GM12878 (cell line): ENCODE data around the gene CCSER1. TPM values are rescaled to one million over a fixed set of nuclear protein-coding genes. Genes with fewer than 3 reads are reported as not detected.

Experiments
- ATAC-seq: fragments of 200-7000 bp; cut with Tn5 transposase; 3 replicates; pipeline ENCODE4 v1.9.1; 2020; ENCODE audit warnings: mild to moderate bottlenecking, moderate library complexity
- BruUV-seq: library from RNA; stranded (reverse); fragments of 400-500 nt; replicated peaks from 2 replicates; lab custom pipeline; 2021; lab: Mats Ljungman, UMichigan
- CTCF ChIA-PET: fragments of 300-600 bp; sonication (Branson Sonifier 250); formaldehyde crosslinking; extraction: SDS; loops from one replicate; lab custom pipeline; 2021; ENCODE audit warnings: inconsistent platforms; lab: Yijun Ruan, JAX
- POLR2A ChIA-PET: fragments of 350-600 bp; formaldehyde crosslinking; extraction: SDS; loops from one replicate; lab custom pipeline; 2021; ENCODE audit warnings: inconsistent platforms; lab: Charles Lee
- RAD21 ChIA-PET: fragments of 300-600 bp; sonication (Branson Sonifier 250); formaldehyde crosslinking; loops from one replicate; lab custom pipeline; 2023; ENCODE audit warnings: antibody characterized with exemption; ENCODE audit not compliant: unreplicated experiment; lab: Charles Lee
- SMC1A ChIA-PET: fragments of 300-600 bp; sonication (Branson Sonifier 250); formaldehyde crosslinking; loops from one replicate; lab custom pipeline; 2023; ENCODE audit not compliant: unreplicated experiment, uncharacterized antibody; lab: Charles Lee
- DNase-seq: peaks from one replicate; pipeline ENCODE4 v3.0.0-alpha.2; 2011; ENCODE audit warnings: low read depth, low spot score
- FAIRE-seq: peaks from 3 replicates; lab custom pipeline; 2011; peaks lifted over from hg19 to GRCh38; lab: Jason Lieb, UNC
- H2AFZ ChIP-seq: 2 replicates; pipeline ENCODE4 v1.6.0; 2011; ENCODE audit warnings: low read depth, low read length, control low read depth; ENCODE audit not compliant: control insufficient read depth
- H3K27ac ChIP-seq: 2 replicates; pipeline ENCODE4 v1.5.1; 2011; ENCODE audit warnings: control low read depth; ENCODE audit not compliant: control insufficient read depth, insufficient read depth
- H3K27me3 ChIP-seq, 2 experiments: replicated peaks in 1 of 2; 2 replicates each; pipeline versions ENCODE4 v1.6.0 to v1.6.1; 2011; ENCODE audit warnings: low read length in 1 of 2; ENCODE audit not compliant: control insufficient read depth in 2 of 2, insufficient read depth in 2 of 2
- H3K36me3 ChIP-seq, 2 experiments: 2 replicates each; pipeline ENCODE4 v1.5.1; 2011; ENCODE audit warnings: low read length in 1 of 2; ENCODE audit not compliant: control insufficient read depth in 2 of 2, insufficient read depth in 2 of 2
- H3K4me1 ChIP-seq: 2 replicates; pipeline ENCODE4 v1.6.1; 2011; ENCODE audit warnings: mild to moderate bottlenecking, low read length, moderate library complexity, mixed read lengths; ENCODE audit not compliant: control insufficient read depth, insufficient read depth
- H3K4me2 ChIP-seq: 2 replicates; pipeline ENCODE4 v1.6.0; 2011; ENCODE audit warnings: control low read depth; ENCODE audit not compliant: control insufficient read depth, insufficient read depth
- H3K4me3 ChIP-seq: fragments of 200-600 bp; sonication (generic); 2 replicates; pipeline ENCODE4 v1.5.1; 2016
- H3K79me2 ChIP-seq: 2 replicates; pipeline ENCODE4 v1.6.0; 2011; ENCODE audit warnings: low read length; ENCODE audit not compliant: control insufficient read depth, insufficient read depth
- H3K9ac ChIP-seq: 2 replicates; pipeline ENCODE4 v1.8.0; 2011; ENCODE audit warnings: low read length, control low read depth, mixed read lengths; ENCODE audit not compliant: control insufficient read depth, insufficient read depth
- H3K9me3 ChIP-seq: replicated peaks from 3 replicates; pipeline ENCODE4 v1.5.1; 2011; ENCODE audit warnings: mild to moderate bottlenecking, low read length; ENCODE audit not compliant: control insufficient read depth, insufficient read depth
- H4K20me1 ChIP-seq: 2 replicates; pipeline ENCODE4 v1.6.0; 2011; ENCODE audit not compliant: control insufficient read depth, insufficient read depth
- BACH1 ChIP-seq: fragments of 450-650 bp; IDR thresholded peaks from 2 replicates; pipeline ENCODE4 v1.6.1; 2017; ENCODE audit warnings: mild to moderate bottlenecking, borderline replicate concordance
- CREM ChIP-seq: IDR thresholded peaks from 2 replicates; pipeline ENCODE4 v1.6.1; 2014; ENCODE audit warnings: antibody characterized with exemption, low read depth
- HSF1 ChIP-seq: fragments of 150-350 bp; IDR thresholded peaks from 2 replicates; pipeline ENCODE4 v1.6.1; 2014; ENCODE audit warnings: mild to moderate bottlenecking, low read depth, low read length
- IRF3 ChIP-seq: fragments of 450-650 bp; IDR thresholded peaks from 2 replicates; pipeline ENCODE4 v1.6.1; 2014; ENCODE audit warnings: mild to moderate bottlenecking
- JUNB ChIP-seq: IDR thresholded peaks from 2 replicates; pipeline ENCODE4 v1.6.1; 2016; ENCODE audit warnings: antibody characterized with exemption, mild to moderate bottlenecking
- POU2F2 ChIP-seq: IDR thresholded peaks from 3 replicates; pipeline ENCODE4 v1.6.1; 2011; ENCODE audit warnings: low read depth, mild to moderate bottlenecking, low read length, borderline replicate concordance
- RAD21 ChIP-seq: IDR thresholded peaks from 2 replicates; pipeline ENCODE4 v1.6.1; 2011; ENCODE audit warnings: mild to moderate bottlenecking, low read depth, low read length, moderate library complexity; ENCODE audit not compliant: insufficient read depth
- STAT1 ChIP-seq: fragments of 450-650 bp; conservative IDR thresholded peaks from 2 replicates; pipeline ENCODE4 v1.6.1; 2014; ENCODE audit warnings: antibody characterized with exemption, mild to moderate bottlenecking
- TAF1 ChIP-seq: IDR thresholded peaks from 2 replicates; pipeline ENCODE4 v1.6.1; 2011; ENCODE audit warnings: mild to moderate bottlenecking, low read depth, low read length, borderline replicate concordance
- USF2 ChIP-seq: IDR thresholded peaks from 2 replicates; pipeline ENCODE4 v1.6.1; 2011; ENCODE audit warnings: low read depth, low read length, improper control_type of control experiment, borderline replicate concordance
- ZBED1 ChIP-seq: IDR thresholded peaks from 2 replicates; pipeline ENCODE4 v1.6.1; 2016; ENCODE audit warnings: borderline replicate concordance
- WGBS: methylation state at CpG from one replicate; pipeline ENCODE4 v1.1.6; 2016; ENCODE audit warnings: low lambda C conversion rate; ENCODE audit not compliant: insufficient replicate concordance, insufficient coverage; ENCODE audit errors: missing lambda C conversion rate; 5-methylcytosine and 5-hydroxymethylcytosine counted together
- in situ Hi-C: fragments of 300-500 bp; cut with MboI; formaldehyde crosslinking; loops from 9 replicates; pipeline ENCODE4 v1.14.3; 2018; ENCODE audit warnings: mixed read lengths
- intact Hi-C: fragments of 100-400 bp; cut with micrococcal nuclease; formaldehyde crosslinking; loops from one replicate; pipeline ENCODE4 v1.14.2; 2022; ENCODE audit not compliant: unreplicated experiment
- polyA plus RNA-seq, 11 experiments: library from polyadenylated mRNA; depleted of rRNA in 4 of 11; unstranded in 6 of 11; stranded (reverse) in 5 of 11; fragments of >200 nt; fragmentation: Nextera tagmentation in 4 of 11; fragmentation: Illumina TruSeq in 1 of 11; extraction: Ambion mirVana in 4 of 11; extraction: Trizol in 1 of 11; gene quantifications; 1 replicate in 1 of 11; 2 replicates in 10 of 11; pipeline versions ENCODE4 v1.2.1 to v1.2.3, GENCODE V29; 2011 to 2016; ENCODE audit warnings: inconsistent platforms in 2 of 11, missing spikeins in 2 of 11, low read depth in 1 of 11
- total RNA-seq, 4 experiments: library from RNA; depleted of rRNA in 3 of 4; stranded (reverse); fragments of >200 nt in 3 of 4; fragmentation: Illumina TruSeq in 1 of 4; extraction: Trizol in 1 of 4; gene quantifications; 2 replicates each; pipeline versions ENCODE4 v1.2.1 to v1.2.3, GENCODE V29; 2013 to 2021
- TF ChIP-seq, protein P1 (sequence below): fragments of 450-650 bp; IDR thresholded peaks from 2 replicates; pipeline ENCODE4 v1.6.1; 2017; ENCODE audit warnings: mild to moderate bottlenecking, low read depth, inconsistent platforms; ENCODE audit not compliant: poor library complexity, severe bottlenecking

Gene CCSER1
- total and polyA plus RNA-seq, 10 of the 15 experiments (the other 5 are each of a cell fraction or from before 2014, with no cell fraction given), result 0.22 to 2.7 (median 1.0) TPM

- Histone ChIP-seq H3K27me3 (no peaks in the 10 kb centered on the region), H4K20me1 (no peaks in the 10 kb centered on the region), H2AFZ (no peak overlapping the region), H3K4me1 (no peaks in the 10 kb centered on the region), H3K4me2 (no peak overlapping the region), H3K9me3 (no peaks in the 10 kb centered on the region), H3K9ac (no peak overlapping the region), H3K79me2 (no peaks in the 10 kb centered on the region), H3K36me3 (no peaks in the 10 kb centered on the region), H3K27ac (no peak overlapping the region), H3K4me3 (no peak overlapping the region)
- DNase-seq (no peak), FAIRE-seq (no peak), ATAC-seq (no peak)
- intact Hi-C loops, result no loop called here
- in situ Hi-C loops, result no loop called here
- ChIA-PET SMC1A (no interaction called here), RAD21 (no interaction called here), POLR2A (no interaction called here), CTCF (no interaction called here)
- 40% methylated on average over 3 of the region's 3 CpGs for WGBS
- TF ChIP-seq CREM (no peak), TAF1 (no peak), HSF1 (no peak)
- BruUV-seq, result no TSS peak
Measured at GRCh38 chr4:90946945-90947344, 819.8 kb downstream of the CCSER1 start.

- DNase-seq (no peak), ATAC-seq (no peak), FAIRE-seq (no peak)
- Histone ChIP-seq H3K4me1 (no peaks in the 10 kb centered on the region), H3K4me3 (no peak overlapping the region), H3K27me3 (no peaks in the 10 kb centered on the region), H3K79me2 (no peaks in the 10 kb centered on the region), H3K9ac (no peak overlapping the region), H3K27ac (no peak overlapping the region), H3K36me3 (no peaks in the 10 kb centered on the region), H4K20me1 (no peaks in the 10 kb centered on the region), H2AFZ (no peak overlapping the region), H3K9me3 (no peaks in the 10 kb centered on the region), H3K4me2 (no peak overlapping the region)
- in situ Hi-C loops, result no loop called here
- ChIA-PET POLR2A (no interaction called here), CTCF (no interaction called here), SMC1A (no interaction called here), RAD21 (no interaction called here)
- intact Hi-C loops, result no loop called here
- WGBS, result 50% methylated on average over 7 of the region's 7 CpGs
- no TSS peak for BruUV-seq
- TF ChIP-seq, protein P1, sequence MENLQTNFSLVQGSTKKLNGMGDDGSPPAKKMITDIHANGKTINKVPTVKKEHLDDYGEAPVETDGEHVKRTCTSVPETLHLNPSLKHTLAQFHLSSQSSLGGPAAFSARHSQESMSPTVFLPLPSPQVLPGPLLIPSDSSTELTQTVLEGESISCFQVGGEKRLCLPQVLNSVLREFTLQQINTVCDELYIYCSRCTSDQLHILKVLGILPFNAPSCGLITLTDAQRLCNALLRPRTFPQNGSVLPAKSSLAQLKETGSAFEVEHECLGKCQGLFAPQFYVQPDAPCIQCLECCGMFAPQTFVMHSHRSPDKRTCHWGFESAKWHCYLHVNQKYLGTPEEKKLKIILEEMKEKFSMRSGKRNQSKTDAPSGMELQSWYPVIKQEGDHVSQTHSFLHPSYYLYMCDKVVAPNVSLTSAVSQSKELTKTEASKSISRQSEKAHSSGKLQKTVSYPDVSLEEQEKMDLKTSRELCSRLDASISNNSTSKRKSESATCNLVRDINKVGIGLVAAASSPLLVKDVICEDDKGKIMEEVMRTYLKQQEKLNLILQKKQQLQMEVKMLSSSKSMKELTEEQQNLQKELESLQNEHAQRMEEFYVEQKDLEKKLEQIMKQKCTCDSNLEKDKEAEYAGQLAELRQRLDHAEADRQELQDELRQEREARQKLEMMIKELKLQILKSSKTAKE, result no peak
- TF ChIP-seq IRF3, result no peak
- no peak for TF ChIP-seq STAT1
- TF ChIP-seq BACH1, result no peak
- TF ChIP-seq ZBED1, result no peak
- no peak for TF ChIP-seq JUNB
- no peak for TF ChIP-seq POU2F2
- TF ChIP-seq RAD21, result no peak
- no peak for TF ChIP-seq USF2
Measured at GRCh38 chr4:90950385-90950841, 823.2 kb downstream of the CCSER1 start.
